MM.1S (cell line): ENCODE measurements around the gene CRKL.

Experiments
- DNase-seq: peaks from one replicate; pipeline ENCODE4 v3.0.0-alpha.2; 2015
- H2AFZ ChIP-seq: fragments of 300-600 bp; sonication (generic); 2 replicates; pipeline ENCODE4 v1.6.0; 2016; ENCODE audit warnings: antibody characterized with exemption, low read length
- H3F3A ChIP-seq: fragments of 300-600 bp; sonication (generic); 2 replicates; pipeline ENCODE4 v1.6.1; 2016; ENCODE audit warnings: mild to moderate bottlenecking, antibody characterized with exemption, low read length, moderate library complexity, mixed read lengths; ENCODE audit not compliant: insufficient read depth
- H3K27ac ChIP-seq: fragments of 300-600 bp; sonication (generic); 2 replicates; pipeline ENCODE4 v1.5.1; 2016; ENCODE audit warnings: mild to moderate bottlenecking, low read length
- H3K27me3 ChIP-seq: fragments of 300-600 bp; sonication (generic); replicated peaks from 2 replicates; pipeline ENCODE4 v1.6.0; 2016; ENCODE audit warnings: low read length; ENCODE audit not compliant: insufficient read depth
- H3K36me3 ChIP-seq: fragments of 300-600 bp; sonication (generic); replicated peaks from 2 replicates; pipeline ENCODE4 v1.6.1; 2016; ENCODE audit warnings: mild to moderate bottlenecking, low read length, mixed read lengths; ENCODE audit not compliant: insufficient read depth
- H3K4me1 ChIP-seq: fragments of 300-600 bp; sonication (generic); 2 replicates; pipeline ENCODE4 v1.6.1; 2016; ENCODE audit warnings: low read length, mixed read lengths
- H3K4me2 ChIP-seq: fragments of 300-600 bp; sonication (generic); 2 replicates; pipeline ENCODE4 v1.6.0; 2016; ENCODE audit warnings: low read depth, low read length
- H3K4me3 ChIP-seq: fragments of 300-600 bp; sonication (generic); 2 replicates; pipeline ENCODE4 v1.5.1; 2016; ENCODE audit warnings: low read length, mixed read lengths
- H3K79me2 ChIP-seq: fragments of 300-600 bp; sonication (generic); 2 replicates; pipeline ENCODE4 v1.6.1; 2016; ENCODE audit warnings: mixed run types, low read length, mixed read lengths
- H3K9ac ChIP-seq: fragments of 300-600 bp; sonication (generic); 2 replicates; pipeline ENCODE4 v1.6.1; 2016; ENCODE audit warnings: low read length, mixed read lengths
- H3K9me2 ChIP-seq: fragments of 300-600 bp; sonication (generic); replicated peaks from 2 replicates; pipeline ENCODE4 v1.6.1; 2016; ENCODE audit warnings: mild to moderate bottlenecking, low read length, mixed read lengths; ENCODE audit not compliant: insufficient read depth
- H3K9me3 ChIP-seq: fragments of 300-600 bp; sonication (generic); replicated peaks from 2 replicates; pipeline ENCODE4 v1.6.1; 2016; ENCODE audit warnings: mild to moderate bottlenecking, low read length, mixed read lengths; ENCODE audit not compliant: insufficient read depth
- H4K20me1 ChIP-seq: fragments of 300-600 bp; sonication (generic); 2 replicates; pipeline ENCODE4 v1.6.1; 2016; ENCODE audit warnings: mild to moderate bottlenecking, low read length, moderate library complexity, mixed read lengths; ENCODE audit not compliant: insufficient read depth
- CTCF ChIP-seq: fragments of 300-600 bp; sonication (generic); IDR thresholded peaks from 2 replicates; pipeline ENCODE4 v1.5.1; 2016; ENCODE audit warnings: antibody characterized with exemption, low read length, mixed read lengths
- EZH2 ChIP-seq: fragments of 300-600 bp; sonication (generic); optimal IDR thresholded peaks from 2 replicates; pipeline ENCODE3; 2017; ENCODE audit warnings: low read depth, mild to moderate bottlenecking, antibody characterized with exemption, low read length, mixed read lengths
- EZH2phosphoT487 ChIP-seq: fragments of 300-600 bp; sonication (generic); IDR thresholded peaks from 2 replicates; pipeline ENCODE4 v1.6.1; 2018; ENCODE audit warnings: antibody characterized with exemption, low read length

CRKL gene

GRCh38 chr22:20959578-20960461, 42.6 kb downstream of the CRKL start:
- Histone ChIP-seq H4K20me1 (no peaks in the 10 kb centered on the region), H3F3A (no peaks in the 10 kb centered on the region; the same call in 1 of the 2 replicates), H3K27ac (no peak overlapping the region), H3K9me2 (no peaks in the 10 kb centered on the region), H3K9ac (no peak overlapping the region), H3K27me3 (peaks cover 7% of the 10 kb centered on the region; the same call in 1 of the 2 replicates), H3K4me2 (no peak overlapping the region), H3K36me3 (no peaks in the 10 kb centered on the region), H2AFZ (no peak overlapping the region), H3K4me3 (no peak overlapping the region), H3K4me1 (no peaks in the 10 kb centered on the region), H3K79me2 (no peaks in the 10 kb centered on the region), H3K9me3 (no peaks in the 10 kb centered on the region)
- DNase-seq, result no peak
- TF ChIP-seq EZH2 (no peak), CTCF (no peak), EZH2phosphoT487 (no peak)

GRCh38 chr22:20960609-20961008, 43.4 kb downstream of the CRKL start:
- H3K9me2 ChIP-seq, result no peaks in the 10 kb centered on the region
- no peak for DNase-seq
- H3K9me3 ChIP-seq, result no peaks in the 10 kb centered on the region
- no peaks in the 10 kb centered on the region for H4K20me1 ChIP-seq
- H3K79me2 ChIP-seq, result no peaks in the 10 kb centered on the region
- H3K9ac ChIP-seq, result no peak overlapping the region
- H3K27me3 ChIP-seq, result peaks cover 7% of the 10 kb centered on the region; the same call in 1 of the 2 replicates
- H2AFZ ChIP-seq, result no peak overlapping the region
- no peak overlapping the region for H3K4me2 ChIP-seq
- H3K4me3 ChIP-seq, result no peak overlapping the region
- no peak overlapping the region for H3K27ac ChIP-seq
- H3F3A ChIP-seq, result no peaks in the 10 kb centered on the region; the same call in 1 of the 2 replicates
- H3K36me3 ChIP-seq, result no peaks in the 10 kb centered on the region
- H3K4me1 ChIP-seq, result peaks cover 5% of the 10 kb centered on the region
- TF ChIP-seq EZH2phosphoT487, result no peak
- TF ChIP-seq EZH2, result no peak
- TF ChIP-seq CTCF, result no peak

DNA sequence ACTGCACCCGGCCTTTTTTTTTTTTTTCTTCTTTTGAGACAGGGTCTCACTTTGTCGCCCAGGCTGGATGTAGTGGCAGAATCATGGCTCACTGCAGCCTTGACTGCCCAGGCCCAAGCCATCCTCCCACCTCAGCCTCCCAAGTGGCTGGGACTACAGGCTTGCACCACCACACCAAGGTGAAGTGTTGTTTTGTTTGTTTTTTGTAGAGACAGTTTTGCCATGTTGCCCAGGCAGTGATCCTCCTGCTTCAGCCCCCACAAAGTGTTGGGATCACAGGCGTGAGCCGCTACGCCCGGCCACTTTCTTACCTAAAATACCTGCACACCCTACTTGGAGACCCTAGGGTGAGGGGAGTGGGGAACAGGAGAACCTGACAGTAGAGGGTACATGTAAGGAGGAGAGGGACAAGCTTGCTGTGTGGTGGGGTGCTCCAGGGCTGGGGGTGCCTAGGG, 45.3 kb downstream of the CRKL start:
- no peak for DNase-seq
- Histone ChIP-seq H3K27me3 (peaks cover 7% of the 10 kb centered on the region; the same call in 1 of the 2 replicates), H3K9ac (no peak overlapping the region), H3K27ac (no peak overlapping the region), H3K9me2 (no peaks in the 10 kb centered on the region), H3K36me3 (no peaks in the 10 kb centered on the region), H3F3A (no peaks in the 10 kb centered on the region), H3K79me2 (no peaks in the 10 kb centered on the region), H3K9me3 (no peaks in the 10 kb centered on the region), H3K4me2 (no peak overlapping the region), H2AFZ (no peak overlapping the region), H3K4me3 (no peak overlapping the region), H4K20me1 (no peaks in the 10 kb centered on the region), H3K4me1 (peaks cover 10% of the 10 kb centered on the region)
- TF ChIP-seq EZH2phosphoT487 (no peak), CTCF (no peak), EZH2 (no peak)
